T-helper 1 cell treated with Interleukin-12 subunit alpha and Interleukin-12 subunit beta and Interleukin-4 antibody, amounts not matched to agents 30 μg/mL and 1 μg/mL, for 36 hours (primary cell): ENCODE results near the gene SEC14L5.

Source experiments
- H3K27ac Mint-ChIP-seq: one replicate; pipeline ENCODE4 v1.8.0; 2021; ENCODE audit warnings: mild to moderate bottlenecking, mixed read lengths
- H3K27me3 Mint-ChIP-seq: one replicate; pipeline ENCODE4 v1.8.0; 2021; ENCODE audit warnings: low read depth, mixed read lengths
- H3K36me3 Mint-ChIP-seq: one replicate; pipeline ENCODE4 v1.8.0; 2021; ENCODE audit warnings: low read depth, mixed read lengths
- H3K4me1 Mint-ChIP-seq: one replicate; pipeline ENCODE4 v1.8.0; 2021; ENCODE audit warnings: low read depth, mixed read lengths
- H3K4me3 Mint-ChIP-seq: one replicate; pipeline ENCODE4 v1.8.0; 2021; ENCODE audit warnings: mild to moderate bottlenecking, moderate library complexity, mixed read lengths
- H3K9me3 Mint-ChIP-seq: one replicate; pipeline ENCODE4 v1.8.0; 2021; ENCODE audit warnings: mixed read lengths

The SEC14L5 gene

GRCh38 chr16:5058476-5058875 lies 100.3 kb downstream of the SEC14L5 start:
- H3K4me1 Mint-ChIP-seq = no peaks in the 10 kb centered on the region
- no peaks in the 10 kb centered on the region for H3K9me3 Mint-ChIP-seq
- no peaks in the 10 kb centered on the region for H3K36me3 Mint-ChIP-seq
- H3K27ac Mint-ChIP-seq = no peak overlapping the region
- no peaks in the 10 kb centered on the region for H3K27me3 Mint-ChIP-seq
- H3K4me3 Mint-ChIP-seq = no peak overlapping the region

GRCh38 chr16:5059386-5060072 lies 101.4 kb downstream of the SEC14L5 start:
- no peak overlapping the region for H3K27ac Mint-ChIP-seq
- no peaks in the 10 kb centered on the region for H3K4me1 Mint-ChIP-seq
- no peaks in the 10 kb centered on the region for H3K9me3 Mint-ChIP-seq
- H3K36me3 Mint-ChIP-seq = no peaks in the 10 kb centered on the region
- no peak overlapping the region for H3K4me3 Mint-ChIP-seq
- no peaks in the 10 kb centered on the region for H3K27me3 Mint-ChIP-seq

GRCh38 chr16:5060073-5060641 lies 102.0 kb downstream of the SEC14L5 start:
- H3K27ac Mint-ChIP-seq = no peak overlapping the region
- no peaks in the 10 kb centered on the region for H3K4me1 Mint-ChIP-seq
- H3K9me3 Mint-ChIP-seq = no peaks in the 10 kb centered on the region
- no peaks in the 10 kb centered on the region for H3K36me3 Mint-ChIP-seq
- H3K27me3 Mint-ChIP-seq = no peaks in the 10 kb centered on the region
- no peak overlapping the region for H3K4me3 Mint-ChIP-seq

- Mint-ChIP-seq H3K4me1 (no peaks in the 10 kb centered on the region), H3K36me3 (no peaks in the 10 kb centered on the region), H3K27me3 (peaks cover 1% of the 10 kb centered on the region), H3K4me3 (no peak overlapping the region), H3K27ac (no peak overlapping the region), H3K9me3 (no peaks in the 10 kb centered on the region)
Measured at GRCh38 chr16:5062051-5062450, 103.9 kb downstream of the SEC14L5 start.

GRCh38 chr16:5062790-5063765 lies 104.9 kb downstream of the SEC14L5 start:
- Mint-ChIP-seq H3K36me3 (no peaks in the 10 kb centered on the region), H3K4me1 (no peaks in the 10 kb centered on the region), H3K9me3 (no peaks in the 10 kb centered on the region), H3K27ac (no peak overlapping the region), H3K4me3 (no peak overlapping the region), H3K27me3 (peaks cover 4% of the 10 kb centered on the region)

GRCh38 chr16:5064915-5065314 lies 106.8 kb downstream of the SEC14L5 start:
- H3K4me3 Mint-ChIP-seq = no peak overlapping the region
- H3K27ac Mint-ChIP-seq = no peak overlapping the region
- no peaks in the 10 kb centered on the region for H3K36me3 Mint-ChIP-seq
- H3K27me3 Mint-ChIP-seq = peaks cover 4% of the 10 kb centered on the region
- H3K9me3 Mint-ChIP-seq = no peaks in the 10 kb centered on the region
- no peaks in the 10 kb centered on the region for H3K4me1 Mint-ChIP-seq

- no peaks in the 10 kb centered on the region for H3K9me3 Mint-ChIP-seq
- no peaks in the 10 kb centered on the region for H3K36me3 Mint-ChIP-seq
- no peak overlapping the region for H3K27ac Mint-ChIP-seq
- peaks cover 4% of the 10 kb centered on the region for H3K27me3 Mint-ChIP-seq
- H3K4me3 Mint-ChIP-seq = no peak overlapping the region
- H3K4me1 Mint-ChIP-seq = no peaks in the 10 kb centered on the region
Measured at GRCh38 chr16:5065326-5065725, 107.2 kb downstream of the SEC14L5 start.

- Mint-ChIP-seq H3K9me3 (no peaks in the 10 kb centered on the region), H3K4me1 (no peaks in the 10 kb centered on the region), H3K36me3 (no peaks in the 10 kb centered on the region), H3K4me3 (no peak within 1 kb of the TSS), H3K27ac (no peak within 1 kb of the TSS), H3K27me3 (peaks cover 4% of the 10 kb centered on the region)
Measured at GRCh38 chr16:5065813-5066212, 107.7 kb downstream of the SEC14L5 start, which contains the start of gene C16orf89. C16orf89 (minus strand) TSS chr16:5065956; CDS start chr16:5065908, 48 bp downstream.

GRCh38 chr16:5066511-5066910 lies 108.4 kb downstream of the SEC14L5 start:
- H3K4me1 Mint-ChIP-seq = peaks cover 4% of the 10 kb centered on the region
- peaks cover 4% of the 10 kb centered on the region for H3K27me3 Mint-ChIP-seq
- H3K9me3 Mint-ChIP-seq = no peaks in the 10 kb centered on the region
- no peaks in the 10 kb centered on the region for H3K36me3 Mint-ChIP-seq
- H3K4me3 Mint-ChIP-seq = no peak overlapping the region
- no peak overlapping the region for H3K27ac Mint-ChIP-seq
